Right lobe of liver (tissue), 6 donors: ENCODE data around the gene MYO15B. TPM values are rescaled to one million over a fixed set of nuclear protein-coding genes. Genes with fewer than 3 reads are reported as not detected.

ENCODE experiments used
- ATAC-seq, 4 donors: fragments of 200-7000 bp; cut with Tn5 transposase; one replicate each; pipeline ENCODE4 v1.9.1; 2020; ENCODE audit warnings: mild to moderate bottlenecking in 4 of 4, moderate library complexity in 4 of 4
- DNase-seq, 3 donors: peaks; one replicate each; pipeline ENCODE4 v3.0.0-alpha.2; 2020
- H3K27ac ChIP-seq, 3 donors: fragments of 200-600 bp; one replicate each; pipeline ENCODE4 v1.8.0; 2022
- H3K27me3 ChIP-seq, 2 donors: fragments of 200-600 bp; one replicate each; pipeline ENCODE4 v1.8.0; 2022
- H3K36me3 ChIP-seq, 4 donors: fragments of 200-600 bp; sonication (generic) in 1 of 4; one replicate each; pipeline versions ENCODE4 v1.5.1 to v1.8.0; 2017 to 2022; ENCODE audit warnings: control low read depth in 1 of 4
- H3K4me1 ChIP-seq, 4 donors: fragments of 200-600 bp; sonication (generic) in 1 of 4; one replicate each; pipeline versions ENCODE4 v1.5.1 to v1.8.0; 2017 to 2022; ENCODE audit warnings: control low read depth in 1 of 4
- H3K4me3 ChIP-seq, 3 donors: fragments of 200-600 bp; one replicate each; pipeline ENCODE4 v1.8.0; 2022
- H3K9me3 ChIP-seq, 4 donors: fragments of 200-600 bp; sonication (generic) in 1 of 4; one replicate each; pipeline versions ENCODE4 v1.5.1 to v1.8.0; 2017 to 2022; ENCODE audit warnings: control low read depth in 1 of 4
- POLR2A ChIP-seq: fragments of 450-650 bp; IDR thresholded peaks from one replicate; pipeline ENCODE4 v1.6.1; 2017; ENCODE audit warnings: antibody characterized with exemption, mild to moderate bottlenecking
- WGBS: methylation state at CpG from one replicate; pipeline ENCODE4 v1.1.6; 2018; ENCODE audit warnings: low coverage, low lambda C conversion rate; ENCODE audit not compliant: insufficient coverage; ENCODE audit errors: missing lambda C conversion rate; 5-methylcytosine and 5-hydroxymethylcytosine counted together
- intact Hi-C, 2 donors: fragments of 100-400 bp; cut with DNase I; formaldehyde crosslinking; loops; one replicate each; pipeline versions ENCODE4 v1.11.2 to v1.14.1; 2022
- total RNA-seq, 6 experiments: library from RNA; depleted of rRNA in 2 of 6; stranded (reverse); fragments of >200 nt in 2 of 6; fragmentation: NEBNext Ultra II Directional in 3 of 6; extraction: Animal tissue kit (Norgen Biotek cat#: 25700) in 3 of 6; gene quantifications; one replicate each; pipeline versions ENCODE4 v1.1.0 to v1.2.4, GENCODE V29; 2016 to 2023
- TF ChIP-seq, protein P1 (sequence below), 4 donors: fragments of 200-600 bp in 3 of 4; fragments of 450-650 bp in 1 of 4; IDR thresholded peaks; one replicate each; pipeline versions ENCODE4 v1.5.1 to v1.8.0; 2016 to 2022; ENCODE audit warnings: antibody characterized with exemption in 4 of 4, mild to moderate bottlenecking in 2 of 4
- donor health status: DM: no; HTN: yes; CAD: no.
- donor health status: DM: no; HTN: no; CAD: no.
- donor health status: DM: no; HTN: no; CAD: no.
- donor health status: DM: no; HTN: yes; CAD: no.
- donor health status: DM: no; HTN: yes; CAD: no.

MYO15B gene
- total RNA-seq, 6 experiments from 2014 or later, result 26.4 to 104 (median 52.9) TPM

DNA sequence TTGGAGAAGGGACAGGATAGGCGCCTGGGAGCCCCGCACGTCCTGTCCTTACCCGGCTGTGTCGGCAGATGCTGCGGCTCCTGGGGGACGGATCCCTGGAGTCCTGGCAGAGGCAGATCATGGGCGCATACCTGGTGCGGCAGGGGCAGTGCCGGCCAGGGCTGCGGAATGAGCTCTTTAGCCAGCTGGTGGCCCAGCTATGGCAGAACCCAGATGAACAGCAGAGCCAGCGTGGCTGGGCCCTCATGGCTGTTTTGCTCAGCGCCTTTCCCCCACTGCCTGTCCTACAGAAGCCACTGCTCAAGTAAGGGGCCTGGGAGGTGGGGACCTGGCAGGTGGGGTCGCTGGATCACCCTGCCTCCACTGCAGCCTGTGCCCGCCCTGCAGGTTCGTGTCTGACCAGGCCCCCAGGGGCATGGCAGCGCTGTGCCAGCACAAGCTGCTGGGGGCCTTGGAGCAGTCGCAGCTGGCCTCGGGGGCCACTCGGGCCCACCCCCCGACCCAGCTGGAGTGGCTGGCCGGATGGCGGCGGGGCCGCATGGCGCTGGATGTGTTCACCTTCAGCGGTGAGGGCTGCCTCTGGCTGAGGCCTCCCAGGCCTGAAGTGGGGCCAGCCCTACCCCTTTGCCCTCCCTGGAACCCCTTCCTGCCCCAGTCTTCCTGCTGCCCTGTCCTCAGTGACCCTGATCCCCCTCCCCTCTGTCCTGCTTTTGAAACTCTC, 25.5 kb downstream of the MYO15B start:
- ATAC-seq (no peak), DNase-seq (no peak)
- H3K27ac ChIP-seq, result no peak overlapping the region
- H3K36me3 ChIP-seq, result peaks cover 0 to 8% (median 0%) of the 10 kb centered on the region in 4 donors
- peaks cover 0 to 12% (median 4%) of the 10 kb centered on the region in 4 donors for H3K4me1 ChIP-seq
- intact Hi-C loops, result no loop called here
- TF ChIP-seq, protein P1, sequence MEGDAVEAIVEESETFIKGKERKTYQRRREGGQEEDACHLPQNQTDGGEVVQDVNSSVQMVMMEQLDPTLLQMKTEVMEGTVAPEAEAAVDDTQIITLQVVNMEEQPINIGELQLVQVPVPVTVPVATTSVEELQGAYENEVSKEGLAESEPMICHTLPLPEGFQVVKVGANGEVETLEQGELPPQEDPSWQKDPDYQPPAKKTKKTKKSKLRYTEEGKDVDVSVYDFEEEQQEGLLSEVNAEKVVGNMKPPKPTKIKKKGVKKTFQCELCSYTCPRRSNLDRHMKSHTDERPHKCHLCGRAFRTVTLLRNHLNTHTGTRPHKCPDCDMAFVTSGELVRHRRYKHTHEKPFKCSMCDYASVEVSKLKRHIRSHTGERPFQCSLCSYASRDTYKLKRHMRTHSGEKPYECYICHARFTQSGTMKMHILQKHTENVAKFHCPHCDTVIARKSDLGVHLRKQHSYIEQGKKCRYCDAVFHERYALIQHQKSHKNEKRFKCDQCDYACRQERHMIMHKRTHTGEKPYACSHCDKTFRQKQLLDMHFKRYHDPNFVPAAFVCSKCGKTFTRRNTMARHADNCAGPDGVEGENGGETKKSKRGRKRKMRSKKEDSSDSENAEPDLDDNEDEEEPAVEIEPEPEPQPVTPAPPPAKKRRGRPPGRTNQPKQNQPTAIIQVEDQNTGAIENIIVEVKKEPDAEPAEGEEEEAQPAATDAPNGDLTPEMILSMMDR (IDR thresholded peaks at IDR 0.05), result no peak
- TF ChIP-seq POLR2A, result no peak
- no peaks in the 10 kb centered on the region for H3K27me3 ChIP-seq
- H3K9me3 ChIP-seq, result no peaks in the 10 kb centered on the region
- H3K4me3 ChIP-seq, result no peak overlapping the region
- 60% methylated on average over 1 of the region's 27 CpGs for WGBS

DNA sequence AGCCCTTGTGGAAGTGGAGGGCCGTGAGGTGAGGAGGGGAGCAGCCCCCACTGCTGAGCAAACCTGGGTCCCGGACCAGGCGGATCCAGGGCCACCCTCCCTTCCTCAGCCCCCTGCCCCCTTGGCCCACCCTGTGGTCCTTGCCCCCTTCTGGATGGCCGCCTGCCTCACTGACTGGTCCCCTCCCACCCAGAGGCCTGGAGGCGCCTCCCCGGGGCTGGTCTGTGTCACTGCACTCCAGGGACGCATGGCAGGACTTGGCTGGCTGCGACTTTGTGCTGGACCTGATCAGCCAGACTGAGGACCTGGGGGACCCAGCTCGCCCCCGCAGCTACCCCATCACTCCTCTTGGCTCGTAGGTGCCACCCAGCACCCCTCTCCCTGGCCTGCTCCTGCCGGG, 26.4 kb downstream of the MYO15B start:
- DNase-seq, result no peak
- ATAC-seq, result no peak
- no peak overlapping the region for H3K27ac ChIP-seq
- peaks cover 0 to 12% (median 4%) of the 10 kb centered on the region in 4 donors for H3K4me1 ChIP-seq
- intact Hi-C loops, result no loop called here
- WGBS, result no CpG with 5 or more reads among the region's 12 CpGs
- no peak overlapping the region for H3K4me3 ChIP-seq
- peaks cover 0 to 13% (median 0%) of the 10 kb centered on the region in 4 donors for H3K36me3 ChIP-seq
- no peaks in the 10 kb centered on the region for H3K9me3 ChIP-seq
- no peak for TF ChIP-seq POLR2A
- TF ChIP-seq, protein P1 (IDR thresholded peaks at IDR 0.05), result no peak
- H3K27me3 ChIP-seq, result no peaks in the 10 kb centered on the region

DNA sequence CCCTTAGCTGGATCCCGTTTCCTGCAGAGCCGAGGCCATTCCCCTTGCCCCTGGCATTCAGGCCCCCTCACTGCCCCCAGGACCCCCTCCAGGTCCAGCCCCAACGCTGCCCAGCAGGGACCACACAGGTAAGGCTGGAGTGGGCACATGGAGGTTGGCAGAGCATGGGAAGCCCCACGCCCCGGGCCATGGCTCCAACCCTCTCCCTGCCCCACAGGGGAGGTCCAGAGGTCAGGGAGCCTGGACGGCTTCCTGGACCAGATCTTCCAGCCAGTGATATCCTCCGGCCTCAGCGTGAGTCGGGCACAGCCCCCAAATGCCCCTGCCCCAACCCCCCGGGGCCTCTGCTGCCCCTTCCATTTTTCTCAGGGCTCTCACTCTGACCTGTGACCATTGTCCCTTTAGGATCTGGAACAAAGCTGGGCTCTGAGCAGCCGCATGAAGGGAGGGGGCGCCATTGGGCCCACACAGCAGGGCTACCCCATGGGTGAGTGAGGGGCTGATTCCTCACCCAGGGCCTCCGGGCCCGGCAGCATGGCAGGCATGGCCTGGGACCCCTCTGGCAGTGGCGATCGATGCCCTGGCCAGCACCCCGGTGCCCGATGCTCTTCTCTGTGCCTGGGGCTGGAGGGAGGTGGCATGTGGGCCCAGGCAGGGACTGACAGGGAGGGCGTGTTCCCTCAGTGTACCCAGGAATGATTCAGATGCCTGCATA, 27.1 kb downstream of the MYO15B start:
- WGBS, result 65% methylated on average over 6 of the region's 19 CpGs
- TF ChIP-seq, protein P1 (IDR thresholded peaks at IDR 0.05), result no peak
- TF ChIP-seq POLR2A, result no peak
- Histone ChIP-seq H3K27ac (no peak overlapping the region), H3K27me3 (no peaks in the 10 kb centered on the region), H3K4me1 (peaks cover 0 to 12% (median 4%) of the 10 kb centered on the region in 4 donors), H3K36me3 (peaks cover 0 to 13% (median 0%) of the 10 kb centered on the region in 4 donors), H3K4me3 (no peak overlapping the region), H3K9me3 (no peaks in the 10 kb centered on the region)
- ATAC-seq (peak in 2 of 4 donors; percentile 2 to 50), DNase-seq (no peak)
- intact Hi-C loops, result no loop called here

DNA sequence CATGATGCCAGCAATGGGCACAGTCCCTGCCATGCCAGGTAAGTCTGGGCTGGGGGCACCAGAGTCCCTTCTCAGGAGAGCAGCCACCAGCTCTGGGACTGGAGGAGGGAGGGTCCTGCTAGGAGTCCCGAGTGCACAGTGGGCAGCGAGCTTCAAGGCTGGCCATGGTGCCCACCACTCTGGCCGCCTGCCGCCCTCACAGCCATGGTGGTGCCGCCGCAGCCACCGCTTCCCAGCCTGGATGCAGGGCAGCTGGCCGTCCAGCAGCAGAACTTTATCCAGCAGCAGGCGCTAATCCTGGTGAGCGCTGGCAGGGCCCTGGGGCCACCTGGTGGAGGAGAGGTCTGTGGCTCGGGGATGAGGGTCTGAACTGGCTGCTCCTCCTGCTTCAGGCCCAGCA, 27.7 kb downstream of the MYO15B start:
- intact Hi-C loops, result no loop called here
- peaks cover 0 to 13% (median 0%) of the 10 kb centered on the region in 4 donors for H3K36me3 ChIP-seq

More for the DNA sequence above, 27.7 kb downstream of the MYO15B start:
- Histone ChIP-seq H3K27ac (no peak overlapping the region), H3K4me1 (peaks cover 0 to 9% (median 3%) of the 10 kb centered on the region in 4 donors), H3K4me3 (no peak overlapping the region), H3K9me3 (no peaks in the 10 kb centered on the region), H3K27me3 (no peaks in the 10 kb centered on the region)
- 81% methylated on average over 3 of the region's 11 CpGs for WGBS
- ATAC-seq, result no peak
- no peak for TF ChIP-seq POLR2A
- TF ChIP-seq, protein P1 (IDR thresholded peaks at IDR 0.05), result no peak
- no peak for DNase-seq
